GM12878 (cell line): ENCODE results near the gene NFE2. TPM values are rescaled to one million over a fixed set of nuclear protein-coding genes. Genes with fewer than 3 reads are reported as not detected.

ENCODE experiments used
- ATAC-seq: fragments of 200-7000 bp; cut with Tn5 transposase; 3 replicates; pipeline ENCODE4 v1.9.1; 2020; ENCODE audit warnings: mild to moderate bottlenecking, moderate library complexity
- BruUV-seq: library from RNA; stranded (reverse); fragments of 400-500 nt; replicated peaks from 2 replicates; lab custom pipeline; 2021; lab: Mats Ljungman, UMichigan
- CTCF ChIA-PET: fragments of 300-600 bp; sonication (Branson Sonifier 250); formaldehyde crosslinking; extraction: SDS; loops from one replicate; lab custom pipeline; 2021; ENCODE audit warnings: inconsistent platforms; lab: Yijun Ruan, JAX
- POLR2A ChIA-PET: fragments of 350-600 bp; formaldehyde crosslinking; extraction: SDS; loops from one replicate; lab custom pipeline; 2021; ENCODE audit warnings: inconsistent platforms; lab: Charles Lee
- RAD21 ChIA-PET: fragments of 300-600 bp; sonication (Branson Sonifier 250); formaldehyde crosslinking; loops from one replicate; lab custom pipeline; 2023; ENCODE audit warnings: antibody characterized with exemption; ENCODE audit not compliant: unreplicated experiment; lab: Charles Lee
- SMC1A ChIA-PET: fragments of 300-600 bp; sonication (Branson Sonifier 250); formaldehyde crosslinking; loops from one replicate; lab custom pipeline; 2023; ENCODE audit not compliant: unreplicated experiment, uncharacterized antibody; lab: Charles Lee
- DNase-seq: peaks from one replicate; pipeline ENCODE4 v3.0.0-alpha.2; 2011; ENCODE audit warnings: low read depth, low spot score
- FAIRE-seq: peaks from 3 replicates; lab custom pipeline; 2011; peaks lifted over from hg19 to GRCh38; lab: Jason Lieb, UNC
- H2AFZ ChIP-seq: 2 replicates; pipeline ENCODE4 v1.6.0; 2011; ENCODE audit warnings: low read depth, low read length, control low read depth; ENCODE audit not compliant: control insufficient read depth
- H3K27ac ChIP-seq: 2 replicates; pipeline ENCODE4 v1.5.1; 2011; ENCODE audit warnings: control low read depth; ENCODE audit not compliant: control insufficient read depth, insufficient read depth
- H3K27me3 ChIP-seq, 2 experiments: replicated peaks in 1 of 2; 2 replicates each; pipeline versions ENCODE4 v1.6.0 to v1.6.1; 2011; ENCODE audit warnings: low read length in 1 of 2; ENCODE audit not compliant: control insufficient read depth in 2 of 2, insufficient read depth in 2 of 2
- H3K36me3 ChIP-seq, 2 experiments: 2 replicates each; pipeline ENCODE4 v1.5.1; 2011; ENCODE audit warnings: low read length in 1 of 2; ENCODE audit not compliant: control insufficient read depth in 2 of 2, insufficient read depth in 2 of 2
- H3K4me1 ChIP-seq: 2 replicates; pipeline ENCODE4 v1.6.1; 2011; ENCODE audit warnings: mild to moderate bottlenecking, low read length, moderate library complexity, mixed read lengths; ENCODE audit not compliant: control insufficient read depth, insufficient read depth
- H3K4me2 ChIP-seq: 2 replicates; pipeline ENCODE4 v1.6.0; 2011; ENCODE audit warnings: control low read depth; ENCODE audit not compliant: control insufficient read depth, insufficient read depth
- H3K4me3 ChIP-seq: fragments of 200-600 bp; sonication (generic); 2 replicates; pipeline ENCODE4 v1.5.1; 2016
- H3K79me2 ChIP-seq: 2 replicates; pipeline ENCODE4 v1.6.0; 2011; ENCODE audit warnings: low read length; ENCODE audit not compliant: control insufficient read depth, insufficient read depth
- H3K9ac ChIP-seq: 2 replicates; pipeline ENCODE4 v1.8.0; 2011; ENCODE audit warnings: low read length, control low read depth, mixed read lengths; ENCODE audit not compliant: control insufficient read depth, insufficient read depth
- H3K9me3 ChIP-seq: replicated peaks from 3 replicates; pipeline ENCODE4 v1.5.1; 2011; ENCODE audit warnings: mild to moderate bottlenecking, low read length; ENCODE audit not compliant: control insufficient read depth, insufficient read depth
- H4K20me1 ChIP-seq: 2 replicates; pipeline ENCODE4 v1.6.0; 2011; ENCODE audit not compliant: control insufficient read depth, insufficient read depth
- BRCA1 ChIP-seq: IDR thresholded peaks from 2 replicates; pipeline ENCODE4 v1.6.1; 2011; ENCODE audit warnings: low read depth, low read length, improper control_type of control experiment
- HDAC2 ChIP-seq: fragments of 200-600 bp; sonication (generic); IDR thresholded peaks from 2 replicates; pipeline ENCODE4 v1.6.1; 2017
- IKZF1 ChIP-seq: fragments of 450-650 bp; conservative IDR thresholded peaks from 2 replicates; pipeline ENCODE4 v1.6.1; 2017; ENCODE audit warnings: antibody characterized with exemption, mild to moderate bottlenecking
- LARP7 ChIP-seq: fragments of 450-650 bp; IDR thresholded peaks from 2 replicates; pipeline ENCODE4 v1.6.1; 2017; ENCODE audit warnings: mild to moderate bottlenecking
- RCOR1 ChIP-seq: conservative IDR thresholded peaks from 2 replicates; pipeline ENCODE4 v1.6.1; 2012; ENCODE audit warnings: low read depth, low read length, improper control_type of control experiment
- SKIL ChIP-seq: fragments of 450-650 bp; IDR thresholded peaks from 2 replicates; pipeline ENCODE4 v1.6.1; 2017; ENCODE audit warnings: mild to moderate bottlenecking, low read depth, inconsistent platforms; ENCODE audit not compliant: poor library complexity, severe bottlenecking
- STAT3 ChIP-seq: IDR thresholded peaks from 2 replicates; pipeline ENCODE4 v1.6.1; 2011; ENCODE audit warnings: low read depth, low read length, improper control_type of control experiment
- TBL1XR1 ChIP-seq: IDR thresholded peaks from 2 replicates; pipeline ENCODE4 v1.6.1; 2012; ENCODE audit warnings: low read depth, low read length, improper control_type of control experiment
- USF2 ChIP-seq: IDR thresholded peaks from 2 replicates; pipeline ENCODE4 v1.6.1; 2011; ENCODE audit warnings: low read depth, low read length, improper control_type of control experiment, borderline replicate concordance
- WGBS: methylation state at CpG from one replicate; pipeline ENCODE4 v1.1.6; 2016; ENCODE audit warnings: low lambda C conversion rate; ENCODE audit not compliant: insufficient replicate concordance, insufficient coverage; ENCODE audit errors: missing lambda C conversion rate; 5-methylcytosine and 5-hydroxymethylcytosine counted together
- in situ Hi-C: fragments of 300-500 bp; cut with MboI; formaldehyde crosslinking; loops from 9 replicates; pipeline ENCODE4 v1.14.3; 2018; ENCODE audit warnings: mixed read lengths
- intact Hi-C: fragments of 100-400 bp; cut with micrococcal nuclease; formaldehyde crosslinking; loops from one replicate; pipeline ENCODE4 v1.14.2; 2022; ENCODE audit not compliant: unreplicated experiment
- polyA plus RNA-seq, 11 experiments: library from polyadenylated mRNA; depleted of rRNA in 4 of 11; unstranded in 6 of 11; stranded (reverse) in 5 of 11; fragments of >200 nt; fragmentation: Nextera tagmentation in 4 of 11; fragmentation: Illumina TruSeq in 1 of 11; extraction: Ambion mirVana in 4 of 11; extraction: Trizol in 1 of 11; gene quantifications; 1 replicate in 1 of 11; 2 replicates in 10 of 11; pipeline versions ENCODE4 v1.2.1 to v1.2.3, GENCODE V29; 2011 to 2016; ENCODE audit warnings: inconsistent platforms in 2 of 11, missing spikeins in 2 of 11, low read depth in 1 of 11
- total RNA-seq, 4 experiments: library from RNA; depleted of rRNA in 3 of 4; stranded (reverse); fragments of >200 nt in 3 of 4; fragmentation: Illumina TruSeq in 1 of 4; extraction: Trizol in 1 of 4; gene quantifications; 2 replicates each; pipeline versions ENCODE4 v1.2.1 to v1.2.3, GENCODE V29; 2013 to 2021

The NFE2 gene
- total and polyA plus RNA-seq, 10 of the 15 experiments (the other 5 are each of a cell fraction or from before 2014, with no cell fraction given), result 0.06 to 0.28 TPM; not detected in 8

- no peaks in the 10 kb centered on the region for H4K20me1 ChIP-seq
- no peak overlapping the region for H3K9ac ChIP-seq
- intact Hi-C loops (no loop called here), in situ Hi-C loops (no loop called here)
- no TSS peak for BruUV-seq
- no peak for TF ChIP-seq BRCA1
- TF ChIP-seq SKIL, result no peak
- no peak for TF ChIP-seq TBL1XR1
- no peak for TF ChIP-seq IKZF1
- no peak for TF ChIP-seq LARP7
- TF ChIP-seq USF2, result no peak
- TF ChIP-seq HDAC2, result no peak
- no peak for TF ChIP-seq RCOR1
- TF ChIP-seq STAT3, result no peak
- no peak overlapping the region for H3K4me3 ChIP-seq
- H3K4me2 ChIP-seq, result no peak overlapping the region
- ChIA-PET SMC1A (interaction anchor here (1.1 to 1.6 kb wide), 2 partner anchors 9 to 21 kb away, joined by 3 to 4 read pairs; no protein-coding TSS in a partner anchor), POLR2A (interaction anchor here (1.1 to 1.4 kb wide), 2 partner anchors 9 to 76 kb away, joined by 3 to 7 read pairs; partner anchors contain the start of gene COPZ1), RAD21 (interaction anchor here (1.2 to 1.3 kb wide), 2 partner anchors 48 to 75 kb away, joined by 3 to 5 read pairs; partner anchors contain the start of gene COPZ1), CTCF (interaction anchor here (0.8 to 2.0 kb wide), 4 partner anchors 10 to 31 kb away, joined by 3 to 11 read pairs (median 5); partner anchors contain the start of gene CBX5)
- no peaks in the 10 kb centered on the region for H3K9me3 ChIP-seq
- DNase-seq (no peak), ATAC-seq (no peak), FAIRE-seq (no peak)
- 98% methylated on average over 5 of the region's 5 CpGs for WGBS
- H3K27ac ChIP-seq, result no peak overlapping the region
- H2AFZ ChIP-seq, result no peak overlapping the region
- peaks cover 3% of the 10 kb centered on the region for H3K79me2 ChIP-seq
- H3K36me3 ChIP-seq, result peaks cover 1 to 19% of the 10 kb centered on the region in 2 experiments; a peak in 2 of 4 replicates
- no peaks in the 10 kb centered on the region for H3K4me1 ChIP-seq
- no peaks in the 10 kb centered on the region for H3K27me3 ChIP-seq
Observed at GRCh38 chr12:54249489-54249888, 51.3 kb downstream of the NFE2 start.
